Pancreas (tissue), 10 donors: ENCODE data around the gene OR10Z1. TPM values are rescaled to one million over a fixed set of nuclear protein-coding genes. Genes with fewer than 3 reads are reported as not detected.

Source experiments
- ATAC-seq, 4 donors: fragments of 200-7000 bp; cut with Tn5 transposase; one replicate each; pipeline versions ENCODE4 v1.8.0 to v1.9.1; 2020; ENCODE audit warnings: mild to moderate bottlenecking in 4 of 4, moderate library complexity in 4 of 4
- DNase-seq, 6 donors: peaks; one replicate each; pipeline ENCODE4 v3.0.0-alpha.2; 2020
- FAIRE-seq: peaks from 2 replicates; lab custom pipeline; 2012; peaks lifted over from hg19 to GRCh38; lab: Jason Lieb, UNC
- H3K27ac ChIP-seq, 4 donors: fragments of 200-600 bp; sonication (generic); 1 replicate in 3 of 4; 2 replicates in 1 of 4; pipeline versions ENCODE4 v1.5.0 to v1.8.0; 2020
- H3K27me3 ChIP-seq, 4 donors: fragments of 200-600 bp; one replicate each; pipeline ENCODE4 v1.8.0; 2021
- H3K36me3 ChIP-seq, 3 donors: fragments of 200-600 bp; sonication (generic) in 1 of 3; one replicate each; pipeline versions ENCODE4 v1.5.0 to v1.8.0; 2020 to 2021
- H3K4me1 ChIP-seq, 3 donors: fragments of 200-600 bp; one replicate each; pipeline ENCODE4 v1.8.0; 2021
- H3K4me3 ChIP-seq, 4 donors: fragments of 200-600 bp; sonication (generic) in 2 of 4; one replicate each; pipeline versions ENCODE4 v1.5.0 to v1.8.0; 2020 to 2021
- H3K9me3 ChIP-seq, 4 donors: fragments of 200-600 bp; one replicate each; pipeline ENCODE4 v1.8.0; 2021
- WGBS, 2 donors: extraction: QIAGEN DNeasy Blood & Tissue Kit; methylation state at CpG; one replicate each; pipeline ENCODE4 v1.1.7; 2013; 5-methylcytosine and 5-hydroxymethylcytosine counted together
- intact Hi-C, 3 donors: fragments of 100-400 bp; cut with DNase I; formaldehyde crosslinking; loops; one replicate each; pipeline versions ENCODE4 v1.11.1 to v1.14.2; 2022
- polyA plus RNA-seq, 2 donors: library from polyadenylated mRNA; stranded (reverse); fragments of 200-250 nt; gene quantifications; one replicate each; pipeline ENCODE4 v1.2.3, GENCODE V29; 2013
- total RNA-seq, 6 donors: library from RNA; stranded (reverse); fragmentation: NEBNext Ultra II Directional in 4 of 6; extraction: Animal tissue kit (Norgen Biotek cat#: 25700) in 4 of 6; gene quantifications; one replicate each; pipeline versions ENCODE4 v1.2.1 to v1.2.4, GENCODE V29; 2021 to 2023
- TF ChIP-seq, protein P1 (sequence below), 4 donors: fragments of 200-600 bp; sonication (generic) in 3 of 4; IDR thresholded peaks; one replicate each; pipeline versions ENCODE4 v1.5.0 to v1.8.0; 2021; ENCODE audit warnings: antibody characterized with exemption in 4 of 4
- donor health status: healthy with polysubstance abuse.
- donor health status: DM: no; HTN: no; CAD: no; lungs with moderate emphysema.
- donor health status: DM: no; HTN: no; CAD: no.
- donor health status: control.
- donor health status: control.
- donor health status: Bipolar disorder and iron deficiency.
- donor health status: DM: yes; HTN: yes; CAD: no.
- donor health status: DM: no; HTN: no; CAD: no.
- donor health status: DM: no; HTN: no; CAD: no.
- donor health status: DM: yes; HTN: yes; CAD: no.

The OR10Z1 gene
- total and polyA plus RNA-seq, 8 donors: not detected

GRCh38 chr1:158654086-158654485 lies 49.0 kb downstream of the OR10Z1 start:
- no peak for DNase-seq
- Histone ChIP-seq H3K9me3 (no peaks in the 10 kb centered on the region), H3K4me1 (no peaks in the 10 kb centered on the region), H3K4me3 (no peak overlapping the region), H3K27me3 (no peaks in the 10 kb centered on the region), H3K27ac (no peak overlapping the region), H3K36me3 (no peaks in the 10 kb centered on the region)
- no peak for ATAC-seq
- FAIRE-seq: no peak
- TF ChIP-seq, protein P1, sequence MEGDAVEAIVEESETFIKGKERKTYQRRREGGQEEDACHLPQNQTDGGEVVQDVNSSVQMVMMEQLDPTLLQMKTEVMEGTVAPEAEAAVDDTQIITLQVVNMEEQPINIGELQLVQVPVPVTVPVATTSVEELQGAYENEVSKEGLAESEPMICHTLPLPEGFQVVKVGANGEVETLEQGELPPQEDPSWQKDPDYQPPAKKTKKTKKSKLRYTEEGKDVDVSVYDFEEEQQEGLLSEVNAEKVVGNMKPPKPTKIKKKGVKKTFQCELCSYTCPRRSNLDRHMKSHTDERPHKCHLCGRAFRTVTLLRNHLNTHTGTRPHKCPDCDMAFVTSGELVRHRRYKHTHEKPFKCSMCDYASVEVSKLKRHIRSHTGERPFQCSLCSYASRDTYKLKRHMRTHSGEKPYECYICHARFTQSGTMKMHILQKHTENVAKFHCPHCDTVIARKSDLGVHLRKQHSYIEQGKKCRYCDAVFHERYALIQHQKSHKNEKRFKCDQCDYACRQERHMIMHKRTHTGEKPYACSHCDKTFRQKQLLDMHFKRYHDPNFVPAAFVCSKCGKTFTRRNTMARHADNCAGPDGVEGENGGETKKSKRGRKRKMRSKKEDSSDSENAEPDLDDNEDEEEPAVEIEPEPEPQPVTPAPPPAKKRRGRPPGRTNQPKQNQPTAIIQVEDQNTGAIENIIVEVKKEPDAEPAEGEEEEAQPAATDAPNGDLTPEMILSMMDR (IDR thresholded peaks at IDR 0.05): no peak
- intact Hi-C loops: no loop called here

- TF ChIP-seq, protein P1 (IDR thresholded peaks at IDR 0.05): no peak
- intact Hi-C loops: no loop called here
- no peaks in the 10 kb centered on the region for H3K27me3 ChIP-seq
- ATAC-seq (no peak), FAIRE-seq (no peak), DNase-seq (no peak)
- no peaks in the 10 kb centered on the region for H3K36me3 ChIP-seq
- no peaks in the 10 kb centered on the region for H3K9me3 ChIP-seq
- H3K4me1 ChIP-seq: no peaks in the 10 kb centered on the region
- H3K27ac ChIP-seq: no peak overlapping the region
- WGBS, 2 donors: 49 to 58% methylated on average over 6 of the region's 6 CpGs
- no peak overlapping the region for H3K4me3 ChIP-seq
Observed at GRCh38 chr1:158654571-158654970, 49.5 kb downstream of the OR10Z1 start.

Other genes starting within 250 kb of the OR10Z1 start
- gene OR10T2, start 205.8 kb upstream of the OR10Z1 start, total RNA-seq: not detected
- gene OR10T2, start 205.8 kb upstream of the OR10Z1 start, polyA plus RNA-seq: not detected
- gene OR10K2, start 179.0 kb upstream of the OR10Z1 start, total RNA-seq: not detected
- not detected for gene OR10K2, start 179.0 kb upstream of the OR10Z1 start, polyA plus RNA-seq
- not detected for gene OR10K1, start 143.4 kb upstream of the OR10Z1 start, total RNA-seq
- not detected for gene OR10K1, start 143.4 kb upstream of the OR10Z1 start, polyA plus RNA-seq
- gene OR10R2, start 133.0 kb upstream of the OR10Z1 start, total RNA-seq: not detected
- gene OR10R2, start 133.0 kb upstream of the OR10Z1 start, polyA plus RNA-seq: not detected
- not detected for gene OR6Y1, start 50.9 kb upstream of the OR10Z1 start, total RNA-seq
- not detected for gene OR6Y1, start 50.9 kb upstream of the OR10Z1 start, polyA plus RNA-seq
- gene OR6P1, start 34.7 kb upstream of the OR10Z1 start, total RNA-seq: not detected
- not detected for gene OR6P1, start 34.7 kb upstream of the OR10Z1 start, polyA plus RNA-seq
- gene OR10X1, start 25.4 kb upstream of the OR10Z1 start, total RNA-seq: not detected
- not detected for gene OR10X1, start 25.4 kb upstream of the OR10Z1 start, polyA plus RNA-seq
- gene SPTA1, start 81.4 kb downstream of the OR10Z1 start, total RNA-seq: under 1 TPM in 2 of 6 donors, not detected in 4; 0.03 to 0.13 TPM
- gene SPTA1, start 81.4 kb downstream of the OR10Z1 start, polyA plus RNA-seq: under 1 TPM in 1 of 2 donors, not detected in 1; 0.09 TPM
- not detected for gene OR6K2, start 95.4 kb downstream of the OR10Z1 start, total RNA-seq
- gene OR6K2, start 95.4 kb downstream of the OR10Z1 start, polyA plus RNA-seq: not detected
- not detected for gene OR6K3, start 115.5 kb downstream of the OR10Z1 start, total RNA-seq
- not detected for gene OR6K3, start 115.5 kb downstream of the OR10Z1 start, polyA plus RNA-seq
- not detected for gene OR6K6, start 149.5 kb downstream of the OR10Z1 start, total RNA-seq
- not detected for gene OR6K6, start 149.5 kb downstream of the OR10Z1 start, polyA plus RNA-seq
- not detected for gene OR6N1, start 166.9 kb downstream of the OR10Z1 start, total RNA-seq
- gene OR6N1, start 166.9 kb downstream of the OR10Z1 start, polyA plus RNA-seq: not detected
- gene OR6N2, start 175.9 kb downstream of the OR10Z1 start, total RNA-seq: not detected
- gene OR6N2, start 175.9 kb downstream of the OR10Z1 start, polyA plus RNA-seq: not detected
- 1 to 10 TPM in 3 of 6 donors, under 1 TPM in 3; 0.14 to 7.0 (median 1.5) TPM for gene MNDA, start 226.1 kb downstream of the OR10Z1 start, total RNA-seq
- gene MNDA, start 226.1 kb downstream of the OR10Z1 start, polyA plus RNA-seq: 1 to 10 TPM in 1 of 2 donors, under 1 TPM in 1; 0.76 to 1.1 TPM